Panc1 (cell line): ENCODE results near the gene GRIK4.

Experiments
- CTCF ChIP-seq: fragments of 450-650 bp; IDR thresholded peaks from 2 replicates; pipeline ENCODE4 v1.5.1; 2017; ENCODE audit warnings: mild to moderate bottlenecking
- POLR2AphosphoS5 ChIP-seq: IDR thresholded peaks from 2 replicates; pipeline ENCODE4 v1.6.1; 2012; ENCODE audit warnings: mild to moderate bottlenecking, low read depth, low read length, moderate library complexity
- REST ChIP-seq, 2 experiments: IDR thresholded peaks; 2 replicates each; pipeline ENCODE4 v1.6.1; 2011 to 2012; ENCODE audit warnings: low read depth in 2 of 2, control low read depth in 1 of 2, low read length in 1 of 2, mild to moderate bottlenecking in 1 of 2, moderate library complexity in 1 of 2; ENCODE audit not compliant: insufficient read depth in 1 of 2
- SIN3A ChIP-seq: IDR thresholded peaks from 2 replicates; pipeline ENCODE4 v1.6.1; 2012; ENCODE audit warnings: low read depth, mild to moderate bottlenecking, low read length, moderate library complexity, borderline replicate concordance; ENCODE audit not compliant: insufficient read depth

GRCh38 chr11:120696597-120697218 is 185.2 kb downstream of the GRIK4 start:
- no peak; the same call in 1 of the 2 replicates for TF ChIP-seq CTCF
- no peak for TF ChIP-seq REST (IDR thresholded peaks at IDR 0.05; ENCODE audit: insufficient read depth in 1 of 2, low read depth in 2 of 2, low read length in 1 of 2)
- TF ChIP-seq POLR2AphosphoS5 = no peak
- no peak for TF ChIP-seq SIN3A
